Natural killer cell treated with Interleukin-12 subunit alpha and Interleukin-12 subunit beta and Interleukin-15 and Interleukin-18, amount 100 ng/mL, for 72 hours (primary cell): ENCODE results near the gene ZNF586. TPM values are rescaled to one million over a fixed set of nuclear protein-coding genes. Genes with fewer than 3 reads are reported as not detected.
"Not testable (repeated sequence)": the region's sequence is repeated elsewhere in the genome, so short reads cannot be mapped to it uniquely, and the experiment has no call there.

Experiments
- ATAC-seq, 2 donors: fragments of 150-1000 bp; cut with Tn5 transposase in 1 of 2; sonication (Bioruptor Pico), chemical (Tn5 transposase) in 1 of 2; 2 replicates each; pipeline ENCODE4 v1.10.0; 2021
- DNase-seq: peaks from one replicate; pipeline ENCODE4 v3.0.0; 2022; ENCODE audit warnings: low spot score
- H3K27ac Mint-ChIP-seq, 2 donors: 1 replicate in 1 of 2; 2 replicates in 1 of 2; pipeline ENCODE4 v1.8.0; 2022; ENCODE audit warnings: mixed read lengths in 2 of 2, mild to moderate bottlenecking in 1 of 2, moderate library complexity in 1 of 2
- H3K27me3 Mint-ChIP-seq, 2 donors: 1 replicate in 1 of 2; 2 replicates in 1 of 2; pipeline ENCODE4 v1.8.0; 2022; ENCODE audit warnings: mixed read lengths in 2 of 2
- H3K36me3 Mint-ChIP-seq: one replicate; pipeline ENCODE4 v1.8.0; 2022; ENCODE audit warnings: mixed read lengths
- H3K4me1 Mint-ChIP-seq, 2 donors: 1 replicate in 1 of 2; 2 replicates in 1 of 2; pipeline ENCODE4 v1.8.0; 2022; ENCODE audit warnings: low read depth in 2 of 2, mixed read lengths in 2 of 2, mild to moderate bottlenecking in 1 of 2
- H3K4me3 Mint-ChIP-seq: one replicate; pipeline ENCODE4 v1.8.0; 2022; ENCODE audit warnings: mixed read lengths
- H3K9me3 Mint-ChIP-seq: 2 replicates; pipeline ENCODE4 v1.8.0; 2022; ENCODE audit warnings: mixed read lengths
- total RNA-seq, 2 donors: library from RNA; stranded (reverse); gene quantifications; one replicate each; pipeline ENCODE4 v1.2.3, GENCODE V29; 2022

The ZNF586 gene
- total RNA-seq, 2 donors from 2014 or later: 19.4 to 20.1 TPM

DNA sequence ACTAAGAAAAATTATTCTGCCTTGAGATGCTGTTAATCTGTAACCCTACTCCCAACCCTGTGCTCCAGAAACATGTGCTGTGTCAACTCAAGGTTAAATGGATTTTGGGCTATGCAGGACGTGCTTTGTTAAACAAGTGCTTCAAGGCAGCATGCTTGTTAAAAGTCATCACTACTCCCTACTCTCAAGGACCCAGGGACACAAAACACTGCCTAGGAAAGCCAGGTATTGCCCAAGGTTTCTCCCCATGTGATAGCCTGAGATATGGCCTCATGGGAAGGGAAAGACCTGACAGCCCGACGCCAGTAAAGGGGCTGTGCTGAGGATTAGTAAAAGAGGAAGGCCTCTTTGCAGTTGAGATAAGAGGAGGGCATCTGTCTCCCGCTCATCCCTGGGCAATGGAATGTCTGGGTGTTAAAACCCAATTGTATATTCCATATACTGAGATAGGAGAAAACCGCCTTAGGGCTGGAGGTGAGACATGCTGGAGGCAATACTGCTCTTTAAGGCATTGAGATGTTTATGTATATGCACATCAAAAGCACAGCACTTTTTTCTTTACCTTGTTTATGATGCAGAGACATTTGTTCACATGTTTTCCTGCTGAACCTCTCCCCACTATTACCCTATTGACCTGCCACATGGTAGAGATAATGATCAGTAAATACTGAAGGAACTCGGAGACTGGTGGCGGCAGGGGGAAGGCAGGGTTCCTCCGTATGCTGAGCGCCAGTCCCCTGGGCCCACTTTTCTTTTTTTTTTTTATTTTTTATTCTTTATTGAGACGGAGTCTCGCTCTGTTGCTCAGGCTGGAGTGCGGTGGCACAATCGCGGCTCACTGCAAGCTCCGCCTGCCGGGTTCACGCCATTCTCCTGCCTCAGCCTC is 41.2 kb downstream of the ZNF586 start:
- peaks cover 29 to 39% of the 10 kb centered on the region in 2 donors for H3K4me1 Mint-ChIP-seq
- peaks cover 20% of the 10 kb centered on the region for H3K36me3 Mint-ChIP-seq
- H3K9me3 Mint-ChIP-seq, H3K27ac Mint-ChIP-seq, ATAC-seq, H3K4me3 Mint-ChIP-seq, H3K27me3 Mint-ChIP-seq, DNase-seq: not testable (repeated sequence)

DNA sequence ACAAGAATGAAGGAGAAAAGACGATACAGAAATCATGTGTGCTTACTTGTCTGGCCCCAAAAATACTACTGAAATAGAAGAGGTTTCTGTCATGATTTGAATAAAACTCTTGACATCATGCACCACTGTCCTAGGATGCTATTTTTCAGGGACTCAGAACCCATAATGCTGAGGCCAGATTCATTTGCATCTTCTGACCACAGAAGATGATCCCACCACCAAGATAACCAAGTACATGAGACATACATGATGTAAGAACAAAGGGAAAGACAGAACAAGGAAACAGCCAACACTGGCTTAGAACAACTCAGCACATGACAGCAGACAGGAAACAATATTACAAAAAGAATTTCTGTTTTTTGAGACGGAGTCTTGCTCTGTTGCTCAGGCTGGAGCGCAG is 42.8 kb downstream of the ZNF586 start:
- ATAC-seq: no peak
- DNase-seq: no peak
- Mint-ChIP-seq H3K36me3 (peaks cover 15% of the 10 kb centered on the region), H3K4me3 (peak overlapping the region; percentile 11), H3K27me3 (no peaks in the 10 kb centered on the region), H3K27ac (peak overlapping the region in 1 of 2 donors; percentile 11), H3K9me3 (no peaks in the 10 kb centered on the region), H3K4me1 (peaks cover 29 to 39% of the 10 kb centered on the region in 2 donors)

DNA sequence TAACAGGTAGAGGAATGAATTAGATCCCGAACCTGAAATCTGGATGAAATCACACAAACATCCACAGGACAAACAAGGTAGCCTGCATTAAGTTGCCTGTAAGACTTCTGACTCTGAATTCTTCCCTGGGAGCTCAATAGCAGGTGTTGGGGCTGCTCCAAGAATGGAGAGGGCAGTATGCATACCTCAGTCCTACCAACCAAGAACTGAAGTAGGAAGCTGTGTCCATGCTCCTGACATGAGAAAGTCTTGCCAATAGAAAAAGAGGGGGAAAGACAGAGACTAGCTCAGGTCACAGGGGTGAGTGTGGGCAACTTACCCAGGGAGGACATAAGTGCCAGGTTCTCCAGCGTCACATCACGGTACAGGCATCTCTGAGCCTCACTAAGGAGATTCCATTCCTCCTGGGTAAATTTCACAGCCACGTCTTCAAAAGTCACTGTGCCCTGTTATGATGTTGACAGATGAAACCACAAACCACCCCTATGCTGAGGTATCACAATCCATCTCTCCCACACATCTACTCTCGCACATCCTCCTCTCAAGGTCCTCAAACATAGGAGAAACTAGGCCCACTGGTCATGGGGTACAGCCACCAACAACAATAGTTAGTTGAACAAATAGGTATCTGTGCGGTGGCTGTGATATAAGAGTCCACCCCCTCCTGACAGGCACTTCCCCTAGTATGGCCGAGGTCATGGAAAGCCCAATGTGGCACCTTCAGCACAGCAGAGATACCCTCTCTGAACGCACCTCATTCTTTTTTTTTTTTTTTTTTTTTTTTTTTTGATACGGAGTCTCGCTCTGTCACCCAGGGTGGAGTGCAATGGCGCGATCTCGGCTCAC is 43.7 kb downstream of the ZNF586 start:
- peak overlapping the region; percentile 11 to 59 for H3K27ac Mint-ChIP-seq
- peaks cover 29 to 39% of the 10 kb centered on the region in 2 donors for H3K4me1 Mint-ChIP-seq
- not testable (repeated sequence) for DNase-seq, H3K36me3 Mint-ChIP-seq, ATAC-seq, H3K9me3 Mint-ChIP-seq, H3K27me3 Mint-ChIP-seq
- H3K4me3 Mint-ChIP-seq: peak overlapping the region; percentile 26

DNA sequence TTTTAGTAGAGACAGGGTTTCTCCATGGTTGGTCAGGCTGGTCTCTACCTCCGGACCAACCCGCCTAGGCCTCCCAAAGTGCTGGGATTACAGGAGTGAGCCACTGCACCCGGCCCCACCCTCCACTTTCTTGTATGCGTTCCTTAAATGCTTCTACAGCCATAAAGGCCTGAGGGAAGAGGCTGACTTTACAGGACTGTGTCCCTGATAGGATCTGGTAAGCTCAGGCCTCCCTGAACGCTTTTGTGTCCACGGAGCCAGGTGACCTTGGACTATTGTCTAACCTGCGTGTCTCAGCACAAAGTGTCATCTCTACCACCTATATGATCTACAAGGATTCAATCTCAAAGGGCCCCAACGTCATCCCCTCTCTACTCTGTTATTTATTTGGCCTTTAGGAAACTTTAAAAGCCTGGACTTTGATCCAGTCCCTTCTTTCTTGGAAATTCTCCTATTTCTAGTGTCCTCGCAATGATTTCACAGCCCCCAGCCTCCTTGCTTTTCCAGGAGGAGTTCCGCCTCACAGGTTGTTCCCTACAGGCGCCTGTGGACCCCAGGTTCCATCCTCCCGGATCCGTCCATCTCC is 44.5 kb downstream of the ZNF586 start:
- peaks cover 29 to 42% of the 10 kb centered on the region in 2 donors for H3K4me1 Mint-ChIP-seq
- DNase-seq: no peak

DNA sequence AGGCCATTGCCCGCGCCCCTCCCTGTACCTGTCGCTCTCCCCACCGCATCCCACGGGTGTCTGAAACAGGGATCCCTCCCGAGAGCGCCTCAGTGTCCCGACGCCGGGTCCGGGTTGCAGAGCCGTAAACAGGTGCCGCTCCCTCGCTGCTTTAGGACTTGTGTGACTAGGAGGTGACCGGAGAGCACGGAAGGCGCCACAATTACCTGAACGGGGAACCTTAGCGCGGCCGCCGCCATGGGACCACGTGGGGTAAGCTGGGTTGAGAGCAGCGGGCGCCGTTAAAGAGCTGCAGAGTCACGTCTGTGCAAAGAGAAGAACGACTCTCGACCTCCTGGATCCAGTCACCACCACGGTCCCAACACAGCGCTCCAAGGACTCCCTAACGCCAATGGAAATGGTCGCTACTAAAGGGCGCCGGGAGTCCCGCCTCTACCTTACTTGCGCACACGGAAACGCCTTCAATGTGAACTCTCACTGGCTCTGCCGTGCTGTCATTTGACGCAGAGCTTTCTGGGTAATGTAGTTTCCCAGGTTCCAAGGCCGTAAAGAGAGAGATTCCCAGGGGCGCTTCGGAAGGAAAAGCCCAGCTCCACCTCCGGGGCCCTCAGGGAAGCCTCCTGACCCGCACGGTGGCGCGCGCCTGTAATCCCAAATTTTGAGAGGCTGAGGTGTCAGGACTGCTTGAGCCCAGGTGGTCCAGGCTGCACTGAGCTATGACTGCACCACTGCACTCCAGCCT is 45.2 kb downstream of the ZNF586 start, which contains the start of gene ZNF552:
TSS of gene ZNF552 (minus strand) at position 409 of the 742 bp plus-strand sequence. CDS start at position 239, 170 bp downstream.
- H3K9me3 Mint-ChIP-seq: no peaks in the 10 kb centered on the region
- peaks cover 33 to 46% of the 10 kb centered on the region in 2 donors for H3K4me1 Mint-ChIP-seq
- ATAC-seq (peak; percentile 88 to 91), DNase-seq (peak; percentile 79)
- peak within 1 kb of the TSS; percentile 85 to 95 for H3K27ac Mint-ChIP-seq
- H3K4me3 Mint-ChIP-seq: peak within 1 kb of the TSS; percentile 97
- H3K36me3 Mint-ChIP-seq: peaks cover 4% of the 10 kb centered on the region
- H3K27me3 Mint-ChIP-seq: no peaks in the 10 kb centered on the region

More for the DNA sequence above, 44.5 kb downstream of the ZNF586 start:
- peak overlapping the region; percentile 85 to 95 for H3K27ac Mint-ChIP-seq
- H3K36me3 Mint-ChIP-seq: peaks cover 8% of the 10 kb centered on the region
- peak overlapping the region; percentile 97 for H3K4me3 Mint-ChIP-seq
- no peaks in the 10 kb centered on the region for H3K9me3 Mint-ChIP-seq
- H3K27me3 Mint-ChIP-seq: no peaks in the 10 kb centered on the region
- no peak for ATAC-seq

DNA sequence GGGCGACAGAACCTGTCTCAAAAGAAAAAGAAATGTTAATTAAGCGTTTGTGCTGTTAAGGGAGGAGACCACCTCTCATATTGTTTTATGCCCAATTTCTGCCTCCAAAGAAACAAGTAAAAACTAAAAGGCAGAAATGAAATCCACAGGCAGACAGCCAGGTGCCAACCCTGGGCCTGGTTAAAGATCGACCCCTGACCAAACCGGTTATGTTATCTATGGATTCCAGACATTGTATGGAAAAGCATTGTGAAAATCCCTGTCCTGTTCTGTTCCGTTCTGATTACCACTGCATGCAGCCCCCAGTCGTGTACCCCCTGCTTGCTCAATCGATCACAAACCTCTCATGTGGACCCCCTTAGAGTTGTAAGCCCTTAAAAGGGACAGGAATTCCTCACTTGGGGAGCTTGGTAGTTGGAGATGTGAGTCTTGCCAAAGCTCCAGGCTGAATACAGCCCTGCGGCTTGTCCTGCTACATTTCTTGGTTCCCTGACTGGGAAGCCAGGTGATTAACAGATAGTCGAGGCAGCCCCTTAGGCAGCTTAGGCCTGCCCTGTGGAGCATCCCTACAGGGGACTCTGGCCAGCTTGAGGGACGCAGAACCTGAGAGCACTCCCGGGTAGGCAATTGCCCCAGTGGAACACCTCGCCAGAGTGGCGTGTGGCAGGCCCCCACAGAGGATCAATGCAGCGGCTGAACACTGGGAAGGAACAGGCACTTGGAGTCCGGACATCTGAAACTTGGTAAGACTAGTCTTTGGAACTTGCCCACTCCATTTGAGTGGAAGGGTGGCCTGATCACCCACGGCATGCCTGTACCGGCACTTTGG is 46.0 kb downstream of the ZNF586 start:
- Mint-ChIP-seq H3K36me3 (peaks cover 10% of the 10 kb centered on the region), H3K4me3 (peak overlapping the region; percentile 97), H3K9me3 (no peaks in the 10 kb centered on the region), H3K27ac (peak overlapping the region; percentile 85 to 95), H3K27me3 (no peaks in the 10 kb centered on the region), H3K4me1 (peaks cover 41 to 47% of the 10 kb centered on the region in 2 donors)
- no peak for DNase-seq
- ATAC-seq: no peak

DNA sequence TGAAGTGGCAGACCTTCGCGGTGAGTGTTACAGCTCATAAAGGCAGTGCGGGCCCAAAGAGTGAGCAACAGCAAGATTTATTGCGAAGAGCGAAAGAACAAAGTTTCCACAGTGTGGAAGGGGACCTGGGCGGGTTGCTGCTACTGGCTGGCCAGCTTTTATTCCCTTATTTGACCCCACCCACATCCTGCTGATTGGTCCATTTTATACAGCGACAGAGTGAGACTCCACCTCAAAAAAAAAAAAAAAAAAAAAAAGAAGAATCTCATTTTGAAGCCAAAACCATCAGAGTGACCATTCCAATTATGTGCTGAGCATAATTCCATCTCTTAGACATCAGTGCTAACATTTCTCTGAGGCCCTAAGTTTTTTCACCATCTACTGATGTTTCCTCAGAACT is 47.2 kb downstream of the ZNF586 start:
- peaks cover 51 to 52% of the 10 kb centered on the region in 2 donors for H3K4me1 Mint-ChIP-seq
- H3K4me3 Mint-ChIP-seq: no peak overlapping the region
- peaks cover 15% of the 10 kb centered on the region for H3K36me3 Mint-ChIP-seq

DNA sequence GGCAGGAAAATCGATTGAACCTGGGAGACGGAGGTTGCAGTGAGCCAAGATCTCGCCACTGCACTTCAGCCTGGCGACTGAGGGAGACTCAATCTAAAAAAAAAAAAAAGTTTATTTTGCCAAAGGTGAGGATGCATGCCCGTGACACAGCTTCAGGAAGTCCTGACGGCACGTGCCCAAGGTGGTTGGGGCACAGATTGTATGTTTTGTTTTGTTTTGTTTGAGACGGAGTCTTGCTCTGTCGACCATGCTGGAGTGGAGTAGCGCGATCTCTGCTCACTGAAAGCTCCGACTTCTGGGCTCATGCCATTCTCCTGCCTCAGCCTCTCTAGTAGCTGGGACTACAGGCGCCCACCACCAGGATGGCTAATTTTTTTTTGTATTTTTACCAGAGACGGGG is 48.5 kb downstream of the ZNF586 start:
- Mint-ChIP-seq H3K9me3 (no peaks in the 10 kb centered on the region), H3K4me1 (peaks cover 50 to 51% of the 10 kb centered on the region in 2 donors), H3K4me3 (peak overlapping the region; percentile 94)

More for the DNA sequence above, 47.2 kb downstream of the ZNF586 start:
- no peak overlapping the region for H3K27ac Mint-ChIP-seq
- no peaks in the 10 kb centered on the region for H3K9me3 Mint-ChIP-seq
- ATAC-seq (no peak), DNase-seq (no peak)
- H3K27me3 Mint-ChIP-seq: no peaks in the 10 kb centered on the region

DNA sequence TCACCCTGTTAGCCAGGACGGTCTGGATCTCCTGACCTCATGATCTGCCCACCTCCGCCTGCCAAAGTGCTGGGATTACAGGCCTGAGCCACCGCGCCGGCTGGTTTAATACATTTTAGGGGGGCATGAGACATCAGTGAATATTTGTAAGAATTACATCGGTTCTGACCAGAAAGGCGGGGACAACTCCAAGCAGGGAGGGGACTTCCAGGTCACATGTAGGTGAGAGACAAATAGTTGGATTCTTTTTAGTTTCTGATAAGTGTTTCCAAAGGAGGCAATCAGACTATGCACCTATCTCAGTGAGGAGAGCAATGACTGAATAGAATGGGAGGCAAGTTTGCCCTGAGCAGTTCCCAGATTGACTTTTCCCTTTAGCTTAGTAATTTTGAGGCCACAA is 48.9 kb downstream of the ZNF586 start:
- H3K27ac Mint-ChIP-seq: peak overlapping the region in 1 of 2 donors; percentile 96

More for the DNA sequence above, 48.5 kb downstream of the ZNF586 start:
- no peak for ATAC-seq
- no peak for DNase-seq
- Mint-ChIP-seq H3K27ac (no peak overlapping the region), H3K27me3 (no peaks in the 10 kb centered on the region), H3K36me3 (peaks cover 16% of the 10 kb centered on the region)

DNA sequence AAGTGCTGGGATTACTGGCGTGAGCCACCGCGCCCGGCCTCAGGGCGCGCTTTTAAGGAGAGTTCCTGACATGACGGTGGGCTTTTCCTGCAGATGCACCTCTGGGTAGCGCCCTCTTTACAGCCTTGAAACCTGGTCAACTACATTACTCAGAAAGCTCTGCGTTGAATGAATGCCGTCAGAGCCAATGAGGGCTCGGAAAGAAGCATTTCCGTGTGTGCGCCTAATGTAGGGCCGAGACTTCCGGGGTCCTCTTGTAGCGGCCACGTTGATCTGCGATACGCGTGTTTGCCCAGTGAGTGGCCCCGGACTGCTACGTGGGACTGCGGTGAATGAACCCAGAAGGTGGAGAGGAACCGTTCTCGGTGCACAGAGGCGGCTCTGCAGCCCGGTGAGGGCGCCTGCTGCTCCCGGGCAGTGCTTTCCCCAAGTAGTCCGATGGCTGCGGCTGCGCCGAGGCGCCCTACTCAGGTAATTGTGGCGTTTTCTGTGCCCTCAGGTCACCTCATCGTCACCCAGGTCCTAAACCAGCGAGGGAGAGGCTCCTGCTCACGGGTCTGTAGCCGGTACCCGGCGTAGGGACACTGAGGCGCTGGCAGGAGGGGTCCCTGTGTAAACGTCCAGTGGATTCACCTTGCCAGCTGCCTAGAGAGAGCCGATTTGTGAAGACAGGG is 50.1 kb downstream of the ZNF586 start:
- peaks cover 16% of the 10 kb centered on the region for H3K36me3 Mint-ChIP-seq
- peak overlapping the region; percentile 94 for H3K4me3 Mint-ChIP-seq
- H3K27ac Mint-ChIP-seq: peak overlapping the region; percentile 96 to 99
- ATAC-seq (peak; percentile 94 to 95), DNase-seq (peak; percentile 87)
- no peaks in the 10 kb centered on the region for H3K27me3 Mint-ChIP-seq
- no peaks in the 10 kb centered on the region for H3K9me3 Mint-ChIP-seq
- peaks cover 47 to 48% of the 10 kb centered on the region in 2 donors for H3K4me1 Mint-ChIP-seq

More for the DNA sequence above, 48.9 kb downstream of the ZNF586 start:
- Mint-ChIP-seq H3K4me1 (peaks cover 51% of the 10 kb centered on the region in 2 donors), H3K36me3 (peaks cover 16% of the 10 kb centered on the region), H3K27me3 (no peaks in the 10 kb centered on the region), H3K9me3 (no peaks in the 10 kb centered on the region), H3K4me3 (peak overlapping the region; percentile 94)
- DNase-seq (no peak), ATAC-seq (no peak)

DNA sequence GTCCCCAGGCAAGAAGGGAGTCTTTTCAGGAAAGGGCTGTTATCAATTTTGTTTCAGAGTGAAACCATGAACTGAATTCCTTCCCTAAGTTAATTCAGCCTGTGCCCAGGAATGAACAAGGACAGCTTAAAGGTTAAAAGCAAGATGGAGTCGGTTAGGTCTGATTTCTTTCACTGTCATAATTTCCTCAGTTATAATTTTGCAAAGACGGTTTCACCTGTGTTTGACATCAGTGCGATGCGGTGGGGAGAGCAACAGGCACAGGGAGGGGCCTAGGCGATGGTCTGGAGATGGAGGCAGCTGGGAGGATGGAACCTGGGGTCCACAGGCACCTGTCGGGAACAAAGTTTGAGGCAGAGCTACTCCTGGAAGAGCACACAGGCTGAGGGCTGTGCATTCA is 51.1 kb downstream of the ZNF586 start:
- peaks cover 39 to 40% of the 10 kb centered on the region in 2 donors for H3K4me1 Mint-ChIP-seq
- H3K36me3 Mint-ChIP-seq: peaks cover 16% of the 10 kb centered on the region
- ATAC-seq (no peak), DNase-seq (no peak)
- peak overlapping the region; percentile 96 to 99 for H3K27ac Mint-ChIP-seq
- no peaks in the 10 kb centered on the region for H3K27me3 Mint-ChIP-seq
- no peaks in the 10 kb centered on the region for H3K9me3 Mint-ChIP-seq
- H3K4me3 Mint-ChIP-seq: peak overlapping the region; percentile 94

DNA sequence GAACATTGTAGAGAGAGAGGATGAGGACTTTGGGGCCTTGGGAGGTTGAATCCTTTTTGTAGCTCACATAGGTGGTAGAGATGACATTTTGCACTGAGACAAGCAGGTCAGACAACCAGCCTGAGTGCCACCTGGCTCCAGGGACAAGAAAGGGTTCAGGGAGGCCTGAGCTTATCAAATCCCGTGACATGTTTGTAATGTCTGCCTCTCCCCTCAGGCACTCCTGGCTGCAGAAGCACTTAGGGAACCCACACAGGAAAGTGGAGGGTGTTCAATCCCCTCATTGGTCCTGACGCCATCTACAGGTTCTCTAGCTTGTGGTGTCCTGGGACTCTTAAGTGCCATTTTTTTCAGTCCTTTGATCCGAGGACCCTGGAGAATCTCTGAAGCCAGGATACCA is 51.6 kb downstream of the ZNF586 start:
- ATAC-seq, DNase-seq, H3K9me3 Mint-ChIP-seq, H3K27me3 Mint-ChIP-seq: not testable (repeated sequence)
- H3K36me3 Mint-ChIP-seq: peaks cover 16% of the 10 kb centered on the region
- H3K4me3 Mint-ChIP-seq: peak overlapping the region; percentile 94
- H3K27ac Mint-ChIP-seq: peak overlapping the region; percentile 96 to 99
- H3K4me1 Mint-ChIP-seq: peaks cover 39 to 40% of the 10 kb centered on the region in 2 donors
